OCI-M1 (cell line): ENCODE data around the gene CDC37.
"Not testable (repeated sequence)": the region's sequence is repeated elsewhere in the genome, so short reads cannot be mapped to it uniquely, and the experiment has no call there.

Experiments used
- DNase-seq: peaks from one replicate; lab custom pipeline; 2025; lab: John Stamatoyannopoulos, UW

CDC37 gene

DNA sequence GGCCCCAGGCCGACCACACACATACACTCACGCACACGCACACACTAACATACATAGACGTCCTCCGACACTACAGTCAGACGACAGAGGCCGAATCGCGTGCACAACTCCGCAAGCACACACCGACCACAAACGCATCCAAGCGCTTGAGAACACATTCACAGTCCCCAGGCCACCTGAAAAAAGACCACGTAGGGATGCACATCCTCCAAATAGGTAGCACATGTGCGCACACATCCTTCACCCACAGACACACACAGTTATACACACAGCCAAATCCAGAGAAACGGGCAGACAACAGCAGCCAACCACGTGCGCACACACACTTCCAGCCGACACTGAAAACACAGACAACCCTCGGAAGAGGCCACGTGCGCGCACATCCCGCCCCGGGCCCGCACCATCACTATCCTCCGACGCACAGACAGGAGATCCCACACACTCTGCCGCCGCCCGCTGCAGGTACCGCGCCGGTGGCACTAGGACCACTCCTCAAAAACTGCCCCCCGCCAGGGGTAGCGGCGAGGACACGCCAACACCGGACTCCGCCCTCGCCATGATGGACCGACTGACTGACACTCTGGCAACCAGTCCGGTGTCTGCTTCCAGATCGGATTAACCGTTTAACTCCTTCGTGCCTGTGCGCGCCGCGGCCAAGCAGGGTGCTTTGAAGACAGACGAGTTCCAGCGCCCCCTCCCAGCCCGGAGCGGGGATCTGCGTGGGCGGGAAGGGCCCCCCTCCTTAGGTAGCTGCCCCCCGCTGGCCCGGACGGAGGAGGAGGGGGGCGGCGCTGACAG, 16.5 kb upstream of the CDC37 start:
- DNase-seq: peak; percentile 98

DNA sequence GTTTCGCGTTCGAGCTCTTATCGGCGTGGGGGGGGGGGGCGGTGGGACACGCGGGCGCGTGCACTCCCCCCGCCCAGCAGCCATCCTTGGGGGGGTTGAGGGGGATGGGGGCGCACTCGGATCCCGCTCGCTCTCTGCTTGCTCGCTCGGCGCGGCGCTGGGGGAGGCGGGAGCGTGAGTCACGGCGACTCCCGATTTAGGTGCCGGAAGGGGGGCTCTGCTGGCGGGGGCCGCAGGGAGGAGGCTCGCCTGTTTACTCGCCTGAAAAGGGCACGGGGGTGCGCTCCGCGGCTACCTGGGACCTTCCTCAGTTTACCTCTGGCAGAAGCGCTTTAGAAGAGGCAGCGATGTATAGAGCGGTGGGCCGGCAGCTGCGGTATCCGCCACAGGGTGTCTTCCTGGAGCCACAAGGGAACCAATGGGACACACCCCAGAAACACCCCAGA, 15.9 kb upstream of the CDC37 start:
- no peak for DNase-seq

DNA sequence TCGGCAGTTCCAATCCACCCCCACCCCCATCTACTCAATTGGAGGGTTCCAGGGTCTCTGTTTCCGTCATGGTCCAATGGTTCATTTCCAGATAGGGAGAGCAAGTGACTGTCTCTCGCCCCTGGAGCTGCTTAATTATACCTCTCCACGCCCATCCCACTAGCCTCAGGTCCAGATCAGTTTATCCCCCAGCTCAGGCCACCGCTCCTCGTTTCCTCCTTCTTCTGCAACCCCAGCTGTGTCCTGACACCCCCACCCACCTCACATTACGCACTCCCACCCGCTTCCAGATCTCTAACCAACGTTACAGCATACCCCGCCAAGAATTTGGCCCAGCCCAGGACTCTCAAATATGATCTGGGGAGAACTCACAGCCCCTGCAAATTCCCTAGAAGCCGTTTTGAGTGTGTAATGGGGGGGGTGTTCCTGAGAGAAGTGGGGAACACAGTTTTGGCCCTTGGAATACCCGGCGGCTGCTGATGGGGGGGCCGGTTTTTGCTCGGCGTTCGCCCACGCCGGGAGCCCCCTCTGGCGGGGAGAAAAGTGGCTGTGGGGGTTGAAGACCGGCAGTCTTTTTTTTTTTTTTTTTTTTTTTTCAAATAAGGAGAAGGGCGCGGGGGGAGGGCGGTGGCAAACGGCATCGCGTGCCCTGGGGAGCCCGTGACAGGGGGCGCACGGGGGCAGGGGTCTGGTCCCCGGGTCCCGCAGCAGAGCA, 15.3 kb upstream of the CDC37 start:
- peak; percentile 92 for DNase-seq

DNA sequence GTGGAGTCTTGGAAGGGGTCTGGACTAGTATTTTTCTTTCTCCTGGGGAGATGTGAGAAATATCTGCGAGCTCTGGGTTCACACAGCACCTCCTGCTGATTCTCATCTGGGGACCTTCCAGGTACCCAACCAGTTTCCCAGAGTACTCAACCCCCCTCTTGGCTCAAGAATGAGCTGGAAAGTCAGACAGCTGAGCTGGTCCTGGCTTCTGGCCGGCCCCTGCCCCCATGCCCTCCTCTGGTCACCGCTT, 14.8 kb upstream of the CDC37 start:
- DNase-seq: peak; percentile 92

DNA sequence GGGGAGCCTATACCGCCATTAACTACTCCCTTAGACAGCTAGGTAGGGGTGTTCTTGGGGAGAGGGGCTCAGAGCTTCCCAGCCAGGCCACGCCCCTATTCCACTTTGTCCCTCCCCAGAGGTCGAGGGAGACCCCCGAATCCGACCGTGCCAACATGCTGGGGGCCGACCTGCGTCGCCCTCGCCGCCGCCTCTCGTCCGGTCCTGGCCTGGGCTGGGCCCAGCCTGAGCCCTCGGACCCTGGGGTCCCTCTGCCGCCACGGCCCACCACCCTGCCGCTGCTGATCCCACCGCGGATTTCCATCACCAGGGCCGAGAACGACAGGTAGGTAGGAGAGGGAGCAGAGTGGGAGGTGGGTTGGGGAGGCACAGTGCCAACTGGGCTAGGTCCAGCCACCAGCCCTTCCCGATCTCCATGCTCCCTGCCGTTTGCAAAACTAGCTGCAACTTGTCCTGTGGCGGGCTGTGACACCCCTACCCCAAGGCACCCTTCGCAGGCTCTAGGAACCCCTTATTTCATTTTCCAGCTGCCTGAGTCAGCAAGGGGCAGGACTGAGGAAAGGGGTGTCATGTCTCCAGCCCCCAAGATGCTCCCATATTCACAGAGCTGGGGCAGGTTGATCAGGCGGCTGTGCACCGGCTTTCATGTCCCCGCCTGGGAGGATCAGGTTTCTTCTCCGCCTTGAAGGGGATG, 14.3 kb upstream of the CDC37 start:
- DNase-seq: no peak

DNA sequence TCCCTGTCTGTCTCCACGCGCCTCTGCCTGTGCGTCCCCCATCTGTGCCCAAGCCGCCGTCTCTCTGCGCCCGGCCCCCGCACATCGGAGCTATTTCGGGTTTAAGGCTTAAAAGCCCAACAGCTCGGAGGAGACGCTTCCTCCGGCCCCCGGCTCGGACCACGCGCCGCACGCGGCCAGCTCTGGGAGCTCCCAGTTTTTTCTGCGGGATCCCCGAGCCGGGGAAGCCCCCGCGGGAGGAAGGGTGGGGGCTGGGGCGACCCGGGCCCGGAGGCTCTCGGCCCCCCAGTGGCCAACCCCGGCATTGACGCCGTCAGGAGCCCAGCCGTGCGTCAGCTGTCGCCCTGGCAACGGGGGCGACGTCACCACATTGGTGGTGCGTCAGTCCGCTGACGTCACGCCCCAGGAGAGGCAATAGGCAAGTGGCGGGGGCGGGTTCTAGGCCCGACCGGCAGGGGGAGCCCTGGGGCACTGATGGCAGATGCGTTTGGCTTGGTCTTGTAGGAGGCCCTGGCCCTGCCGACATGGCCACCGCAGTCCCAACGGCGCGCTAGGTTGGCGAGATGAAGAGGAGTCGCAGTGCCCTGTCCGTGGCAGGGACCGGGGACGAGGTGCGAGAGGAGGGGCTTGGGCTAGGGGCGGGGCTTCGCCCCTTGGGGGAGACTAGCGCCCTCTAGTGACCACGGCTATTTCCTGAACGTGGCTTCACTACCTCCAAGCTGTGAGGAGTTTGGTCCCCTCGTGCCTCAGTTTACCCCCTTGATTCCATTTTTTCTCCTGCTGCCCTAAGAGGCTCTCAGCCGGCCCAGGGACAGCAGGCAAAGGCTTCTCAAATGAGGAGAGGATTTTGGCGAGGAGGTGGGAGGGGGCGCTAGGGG, 13.3 kb upstream of the CDC37 start:
- peak; percentile 100 for DNase-seq

DNA sequence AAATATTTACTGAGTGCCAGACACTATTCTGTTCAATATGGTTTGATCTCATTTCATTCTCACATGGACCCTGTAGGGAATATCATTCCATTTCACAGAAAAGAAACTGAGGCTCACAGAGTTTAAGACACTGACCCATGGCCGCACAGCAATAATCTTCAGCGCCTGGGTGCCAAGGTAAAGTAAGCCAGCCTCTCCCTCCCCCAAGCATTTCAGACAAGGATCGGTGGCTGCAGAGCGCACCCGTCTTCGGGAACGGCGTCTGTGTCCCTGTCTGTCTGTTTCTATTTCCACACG, 12.7 kb upstream of the CDC37 start:
- DNase-seq: no peak

DNA sequence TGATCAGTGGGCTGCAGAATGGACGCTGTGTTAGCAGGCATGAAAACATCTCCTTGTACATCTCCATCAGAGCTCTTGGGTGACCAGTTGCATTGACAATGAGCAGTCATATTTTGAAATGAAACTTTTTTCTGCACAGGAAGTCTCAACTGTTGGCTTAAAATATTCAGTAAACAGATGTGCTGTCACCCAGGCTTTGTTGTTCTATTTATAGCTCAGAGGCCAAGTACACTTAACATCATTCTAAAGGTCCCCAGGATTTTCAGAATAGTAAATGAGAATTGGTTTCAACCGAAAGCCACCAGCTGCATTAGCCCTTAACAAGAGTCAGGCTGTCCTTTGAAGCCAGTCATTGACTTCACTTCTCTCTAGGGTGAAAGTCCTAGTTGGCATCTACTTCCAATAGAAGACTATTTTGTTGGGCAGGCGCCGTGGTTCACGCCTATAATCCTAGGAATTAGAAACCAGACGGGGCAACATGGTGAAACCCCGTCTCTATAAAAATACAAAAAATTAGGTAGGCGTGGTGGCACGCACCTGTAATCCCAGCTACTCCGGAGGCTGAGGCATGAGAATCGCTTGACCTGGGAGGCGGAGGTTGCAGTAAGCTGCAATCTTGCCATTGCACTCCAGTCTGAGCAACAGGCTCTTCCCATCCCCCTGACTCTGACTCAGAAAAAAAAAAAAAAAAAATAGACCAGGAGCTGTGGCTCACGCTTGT, 9.1 kb upstream of the CDC37 start:
- DNase-seq: no peak

DNA sequence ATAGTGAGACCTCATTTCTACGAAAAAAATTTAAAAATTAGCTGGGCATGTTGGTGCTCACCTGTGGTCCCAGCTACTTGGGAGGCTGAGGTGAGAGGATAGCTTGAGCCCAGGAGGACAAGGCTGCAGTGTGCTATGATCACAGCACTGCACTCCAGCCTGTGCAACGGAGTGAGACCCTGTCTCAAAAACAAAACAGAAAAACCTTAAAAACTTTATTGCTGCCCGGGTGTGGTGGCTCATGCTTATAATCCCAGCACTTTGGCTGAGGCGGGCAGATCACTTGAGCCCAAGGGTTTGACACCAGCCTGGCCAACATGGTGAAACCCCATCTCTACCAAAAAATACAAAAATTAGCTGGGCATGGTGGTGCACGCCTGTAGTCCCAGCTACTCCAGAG, 7.9 kb upstream of the CDC37 start:
- DNase-seq: not testable (repeated sequence)

DNA sequence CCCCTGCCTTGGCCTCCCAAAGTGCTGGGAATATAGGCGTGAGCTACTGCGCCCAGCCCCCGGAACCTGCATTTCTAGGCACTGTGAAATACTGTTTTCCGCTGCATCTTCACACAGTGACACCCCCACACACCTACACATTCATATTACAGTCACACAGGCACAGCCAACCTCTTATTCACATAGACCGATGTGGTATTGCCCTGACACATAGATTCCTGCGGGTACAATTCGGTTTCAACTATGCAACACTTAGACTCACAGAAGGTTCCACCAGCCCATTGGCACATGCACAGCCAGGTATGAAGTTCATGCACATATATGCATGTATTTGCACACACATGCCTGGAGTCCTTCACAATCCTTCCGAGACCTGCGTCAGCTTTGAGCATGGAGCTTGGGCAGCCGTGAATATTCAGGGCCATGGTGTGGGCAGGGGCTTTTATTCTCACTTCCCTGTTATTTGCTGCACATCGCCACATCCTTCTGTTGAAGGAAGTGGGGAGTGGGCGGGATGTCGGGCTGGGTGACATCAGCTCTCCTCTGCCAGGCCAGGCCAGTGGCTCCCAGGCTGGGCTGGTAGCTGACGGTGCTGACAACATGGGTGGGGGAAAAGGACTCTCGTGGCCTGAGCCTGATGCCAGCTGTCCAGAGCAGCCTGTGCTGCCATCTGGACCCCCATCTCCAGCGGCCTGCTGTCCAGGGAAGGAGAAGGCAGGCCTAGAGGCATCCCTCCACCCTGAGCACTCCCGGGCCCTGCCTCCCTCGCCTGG, 5.4 kb upstream of the CDC37 start:
- DNase-seq: no peak

DNA sequence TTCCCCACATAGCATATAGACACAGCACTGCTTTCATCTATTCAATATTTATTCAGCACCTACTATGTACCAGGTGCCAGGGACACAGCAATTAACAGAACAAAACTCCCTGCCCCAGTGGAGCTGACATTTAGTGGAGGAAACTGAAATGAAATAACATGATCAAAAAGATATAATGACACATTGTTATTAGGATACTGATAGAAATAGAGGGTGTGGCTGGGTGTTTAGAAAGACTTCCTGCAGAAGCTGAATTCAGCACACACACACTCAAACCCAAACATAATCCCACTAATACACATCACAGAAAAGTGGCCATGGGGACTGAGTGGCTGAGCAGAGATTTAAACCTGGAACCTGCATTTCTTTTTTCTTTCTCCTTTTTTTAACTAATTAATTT, 3.8 kb upstream of the CDC37 start:
- no peak for DNase-seq

DNA sequence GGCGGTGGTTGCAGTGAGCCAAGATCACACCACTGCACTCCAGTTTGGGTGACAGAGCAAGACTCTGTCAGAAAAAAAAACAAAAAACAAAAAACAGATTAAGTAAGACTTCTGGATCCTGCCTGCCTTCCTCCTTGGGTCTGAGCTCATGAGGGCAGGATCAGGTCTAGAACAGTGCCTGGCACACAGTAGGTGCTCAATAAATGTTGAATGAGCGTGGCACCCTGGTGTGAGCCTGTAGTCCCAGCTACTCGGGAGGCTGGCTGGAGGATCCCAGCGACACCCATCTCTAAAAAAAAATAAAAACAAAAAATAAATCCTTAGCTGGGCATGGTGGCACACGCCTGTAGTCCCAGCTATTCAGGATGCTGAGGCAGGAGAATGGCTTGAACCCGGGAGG, 2.8 kb upstream of the CDC37 start:
- no peak for DNase-seq

DNA sequence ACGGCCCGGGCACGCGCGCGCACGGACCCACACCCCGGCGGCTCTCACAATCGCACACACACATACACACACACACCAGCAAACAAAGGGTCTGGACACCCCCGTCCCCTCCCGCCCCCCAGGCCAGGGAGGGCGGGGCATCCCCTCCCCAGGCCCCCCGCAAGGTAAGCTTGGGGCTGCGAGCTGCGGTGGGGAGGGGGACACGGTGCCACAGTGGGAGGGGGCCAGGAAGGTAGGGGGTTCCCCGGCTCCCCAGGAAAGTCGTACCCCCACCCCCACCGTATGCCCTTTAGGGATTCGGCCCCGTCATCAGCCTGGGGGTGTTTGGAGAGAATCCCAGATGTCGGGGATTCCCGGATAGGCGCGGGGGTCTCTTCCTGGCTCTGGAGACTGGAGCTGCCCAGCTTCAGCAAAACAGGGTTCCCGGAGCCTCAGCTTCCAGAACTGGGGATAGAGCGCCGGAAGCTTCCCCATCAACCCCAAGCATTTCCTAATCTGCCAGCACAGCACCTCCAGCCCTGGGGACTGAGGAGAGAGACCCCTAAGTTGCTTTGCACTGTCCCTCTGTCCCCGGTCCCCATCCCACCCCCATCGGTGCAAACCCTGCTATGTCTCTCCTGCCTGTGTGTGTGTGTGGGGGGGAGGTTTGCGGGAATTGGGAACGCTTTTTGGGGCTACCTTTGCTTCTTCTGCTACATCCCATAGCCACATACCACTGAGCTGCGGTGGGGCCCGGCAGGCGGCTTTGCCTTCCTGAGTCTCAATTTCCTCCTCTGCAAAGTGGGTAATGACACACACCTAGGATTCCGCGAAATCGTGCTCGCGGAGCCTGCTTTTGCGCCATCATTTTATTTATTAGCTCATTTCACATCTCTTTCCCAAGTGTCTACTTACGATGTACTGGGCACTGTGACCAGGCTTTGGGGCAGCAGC, 1.8 kb upstream of the CDC37 start:
- DNase-seq: no peak

DNA sequence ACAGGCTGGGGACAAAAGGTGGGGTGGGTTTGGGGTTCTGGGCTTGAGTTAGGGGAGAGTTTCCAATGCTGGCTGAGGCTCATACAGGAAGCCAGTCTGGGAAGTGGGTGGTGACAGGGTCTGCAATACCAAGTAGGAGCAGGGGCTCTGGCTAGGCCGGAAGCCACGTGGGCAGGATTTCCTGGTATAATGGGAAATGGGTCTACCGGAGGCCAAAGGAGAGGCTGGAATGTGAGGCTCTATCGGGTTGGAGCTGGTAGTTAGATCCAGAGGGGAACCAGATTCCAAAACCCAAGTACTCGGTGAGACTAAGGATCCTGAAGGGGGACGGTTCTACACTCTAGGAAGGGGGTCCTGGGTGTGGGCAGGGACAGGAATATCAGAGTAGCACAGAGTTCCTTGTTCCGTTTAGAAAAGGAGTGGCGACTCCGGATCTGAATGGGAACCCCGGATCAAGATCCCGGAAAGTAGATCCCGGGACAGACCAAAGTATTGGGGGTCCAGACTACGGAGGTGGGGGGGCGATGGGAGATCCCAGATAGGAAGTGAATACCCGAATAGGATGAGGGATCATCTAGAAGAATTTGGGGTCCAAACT, 802 bp downstream of the CDC37 start:
- peak; percentile 69 for DNase-seq

DNA sequence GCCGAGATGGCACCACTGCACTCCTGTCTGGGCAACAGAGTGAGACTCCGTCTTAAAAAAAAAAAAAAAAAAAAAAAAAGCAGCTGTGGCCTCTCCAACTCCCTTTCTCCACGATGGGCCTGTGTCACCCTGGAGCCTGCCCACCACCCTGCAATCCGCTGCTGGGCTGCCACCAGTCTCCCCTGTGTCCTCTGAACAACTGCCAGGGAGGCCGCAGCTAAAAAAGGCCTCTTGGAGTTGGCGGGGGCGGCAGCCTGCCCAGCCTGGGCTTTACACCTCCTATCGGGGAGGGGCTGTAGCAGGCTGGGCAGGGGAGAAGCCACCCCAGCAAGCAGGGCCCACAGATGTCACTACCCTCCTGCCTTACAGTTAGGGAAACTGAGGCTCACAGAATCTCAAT, 3.5 kb downstream of the CDC37 start:
- no peak for DNase-seq

DNA sequence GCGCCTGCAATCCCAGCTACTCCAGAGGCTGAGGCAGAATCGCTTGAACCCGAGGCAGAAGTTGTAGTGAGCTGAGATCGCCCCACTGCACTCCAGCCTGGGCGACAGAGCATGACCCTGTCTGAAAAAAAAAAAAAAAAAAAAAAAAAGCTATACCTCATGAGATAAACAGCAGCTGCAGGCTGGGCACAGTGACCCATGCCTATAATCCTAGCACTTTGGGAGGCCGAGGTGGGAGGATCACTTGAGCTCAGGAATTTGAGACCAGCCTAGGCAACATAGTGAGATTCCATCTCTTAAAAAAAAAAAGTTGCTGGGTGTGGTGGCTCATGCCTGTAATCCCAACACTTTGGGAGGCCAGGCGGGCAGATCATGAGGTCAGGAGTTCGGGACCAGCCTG, 4.0 kb downstream of the CDC37 start:
- DNase-seq: not testable (repeated sequence)

DNA sequence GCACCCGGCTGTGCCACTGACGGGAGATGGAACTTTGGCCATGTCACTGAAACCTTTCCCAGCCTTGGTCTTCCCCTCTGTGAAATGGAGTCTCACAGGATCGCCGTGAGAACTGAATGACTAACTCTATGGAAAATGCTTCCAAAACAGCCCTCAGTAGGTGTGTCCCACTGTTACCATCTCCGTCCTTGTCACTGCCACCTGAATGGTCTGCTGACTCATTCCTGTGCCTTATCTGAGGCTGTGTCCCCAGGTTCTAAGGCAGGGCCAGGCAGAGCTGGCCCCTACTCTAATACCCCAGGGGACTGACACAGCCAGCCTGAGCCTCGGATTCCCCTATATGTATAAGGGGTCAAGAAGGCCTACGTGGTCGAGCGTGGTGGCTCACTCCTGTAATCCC, 4.5 kb downstream of the CDC37 start:
- DNase-seq: no peak

DNA sequence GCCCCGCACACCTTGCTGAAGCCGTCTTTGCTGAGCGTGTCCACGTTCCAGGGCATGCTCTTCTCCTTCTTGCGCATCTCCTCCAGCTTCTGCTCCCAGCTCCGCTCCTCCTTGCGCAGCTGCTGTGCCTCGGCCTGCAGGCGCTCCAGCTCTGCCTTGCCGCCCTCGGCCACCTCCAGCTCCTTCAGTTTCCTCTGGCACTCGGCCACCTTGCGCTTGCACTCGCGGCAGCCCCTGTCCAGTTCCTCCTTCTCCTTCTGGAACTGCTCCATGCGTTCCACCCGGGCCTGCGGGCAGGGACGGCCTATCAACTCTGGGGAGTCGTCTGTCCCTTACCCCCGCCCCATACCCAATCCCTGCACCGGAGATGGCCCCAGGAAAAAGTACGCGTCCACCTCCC, 7.4 kb downstream of the CDC37 start:
- no peak for DNase-seq

DNA sequence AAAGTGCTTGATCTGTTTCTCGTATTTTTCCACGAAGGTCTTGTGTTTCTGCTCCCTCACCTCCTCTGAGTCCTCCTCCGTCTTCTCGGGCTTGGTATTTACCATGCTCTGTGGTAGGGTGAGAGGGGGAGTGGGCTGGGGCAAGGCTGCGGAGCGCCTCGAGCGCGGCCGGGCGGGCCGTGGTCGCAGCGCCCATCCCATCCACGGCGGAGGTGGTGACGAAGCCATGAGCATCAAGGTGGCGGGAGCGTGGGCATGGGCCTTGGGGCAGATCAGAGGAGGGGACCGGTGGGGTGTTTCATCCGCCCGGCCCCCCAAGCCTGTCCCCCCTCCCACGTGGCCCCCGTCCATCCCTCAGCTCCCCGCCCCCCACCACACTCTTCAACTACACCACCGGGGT, 7.9 kb downstream of the CDC37 start:
- no peak for DNase-seq

DNA sequence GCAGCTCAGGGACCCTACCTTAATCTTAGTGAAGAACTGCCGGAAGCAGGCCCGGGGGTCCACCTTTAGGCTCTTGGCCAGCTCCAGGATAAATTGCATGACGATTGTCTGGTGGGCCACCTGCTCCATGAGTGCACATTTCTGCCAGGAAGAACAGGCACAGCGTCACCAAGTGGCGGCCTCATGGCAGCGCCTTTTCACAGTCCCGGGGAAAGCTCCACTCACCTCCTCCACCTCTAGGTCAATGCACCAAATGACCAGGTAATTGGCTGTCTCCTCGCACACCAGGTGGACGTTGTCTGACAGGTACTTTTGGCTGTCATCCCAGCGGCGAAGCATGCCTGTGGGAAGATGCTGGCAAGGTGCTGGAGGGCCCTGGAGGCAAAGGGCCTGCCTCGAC, 8.3 kb downstream of the CDC37 start:
- no peak for DNase-seq
